ENCODE data around the gene FER1L5.
A peak's percentile ranks its signal among the peaks of the same experiment; 100 is the strongest.

FER1L5 gene

GRCh38 chr2:96618596-96619283 lies 23.8 kb upstream of the FER1L5 start:
- no peak overlapping the region for H3K4me3 ChIP-seq (replicated peaks; ENCODE audit: low read depth, low read length)
- peak; percentile 44 for DNase-seq (ENCODE audit: low read depth)
- no peak for TF ChIP-seq CTCF (IDR thresholded peaks at IDR 0.05; ENCODE audit: low read length, missing control alignments)

GRCh38 chr2:96622544-96622943 lies 20.0 kb upstream of the FER1L5 start:
- no peak for DNase-seq (ENCODE audit: low read depth)
- H3K4me3 ChIP-seq (replicated peaks; ENCODE audit: low read depth, low read length): no peak overlapping the region
- TF ChIP-seq CTCF (IDR thresholded peaks at IDR 0.05; ENCODE audit: low read length, missing control alignments): no peak

- TF ChIP-seq CTCF (IDR thresholded peaks at IDR 0.05; ENCODE audit: low read length, missing control alignments): no peak
- H3K4me3 ChIP-seq (replicated peaks; ENCODE audit: low read depth, low read length): no peak overlapping the region
- DNase-seq (ENCODE audit: low read depth): no peak
Observed at GRCh38 chr2:96623116-96623515, 19.4 kb upstream of the FER1L5 start.

GRCh38 chr2:96625571-96626552 lies 16.7 kb upstream of the FER1L5 start:
- DNase-seq (ENCODE audit: low read depth): no peak
- H3K4me3 ChIP-seq (replicated peaks; ENCODE audit: low read depth, low read length): no peak overlapping the region
- no peak for TF ChIP-seq CTCF (IDR thresholded peaks at IDR 0.05; ENCODE audit: low read length, missing control alignments)

GRCh38 chr2:96626553-96626942 lies 16.0 kb upstream of the FER1L5 start:
- no peak overlapping the region for H3K4me3 ChIP-seq (replicated peaks; ENCODE audit: low read depth, low read length)
- DNase-seq (ENCODE audit: low read depth): no peak
- TF ChIP-seq CTCF (IDR thresholded peaks at IDR 0.05; ENCODE audit: low read length, missing control alignments): no peak

GRCh38 chr2:96631804-96632435 lies 10.6 kb upstream of the FER1L5 start:
- DNase-seq (ENCODE audit: low read depth): peak; percentile 47
- no peak for TF ChIP-seq CTCF (IDR thresholded peaks at IDR 0.05; ENCODE audit: low read length, missing control alignments)
- no peak overlapping the region for H3K4me3 ChIP-seq (replicated peaks; ENCODE audit: low read depth, low read length)
